ENCODE results near the gene B4GALNT3.
A peak's percentile ranks its signal among the peaks of the same experiment; 100 is the strongest.
"Not testable (repeated sequence)": the region's sequence is repeated elsewhere in the genome, so short reads cannot be mapped to it uniquely, and the experiment has no call there.

The B4GALNT3 gene

DNA sequence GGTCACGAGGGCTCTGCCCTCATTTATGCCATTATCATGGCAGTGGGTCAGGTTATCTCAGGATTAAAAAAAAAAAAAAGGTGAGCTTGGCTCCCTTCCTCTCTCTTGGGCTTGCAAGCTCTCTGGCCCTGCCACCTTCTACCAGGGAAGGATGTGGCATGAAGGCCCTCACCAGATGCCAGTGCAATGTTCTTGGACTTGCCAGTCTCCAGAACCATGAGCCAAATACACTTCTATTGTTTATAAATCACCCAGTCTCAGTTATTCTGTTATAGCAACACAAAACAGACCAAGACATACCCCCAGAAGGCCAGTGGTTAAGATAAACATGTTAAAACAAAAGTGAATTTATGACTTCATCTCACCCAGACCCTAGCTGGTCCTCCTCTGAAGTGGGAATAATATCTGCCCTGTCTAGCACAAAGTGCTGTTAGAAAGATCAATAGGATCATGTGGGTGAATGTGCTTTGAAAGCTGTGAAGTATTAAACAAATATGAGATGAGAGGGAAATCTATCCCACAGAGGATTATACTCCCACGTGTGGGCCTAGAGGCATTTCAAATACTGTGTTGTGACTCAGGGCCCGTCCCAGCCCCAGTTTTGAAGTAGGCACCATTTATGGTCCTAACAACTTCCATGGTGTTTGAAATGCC is 114.9 kb downstream of the B4GALNT3 start:
- TF ChIP-seq CTCF (conservative IDR thresholded peaks at IDR 0.05; ENCODE audit: low read depth, low read length) = no peak
- DNase-seq (ENCODE audit: low read depth) = no peak
- no peak overlapping the region for H3K4me3 ChIP-seq (ENCODE audit: low read length)

DNA sequence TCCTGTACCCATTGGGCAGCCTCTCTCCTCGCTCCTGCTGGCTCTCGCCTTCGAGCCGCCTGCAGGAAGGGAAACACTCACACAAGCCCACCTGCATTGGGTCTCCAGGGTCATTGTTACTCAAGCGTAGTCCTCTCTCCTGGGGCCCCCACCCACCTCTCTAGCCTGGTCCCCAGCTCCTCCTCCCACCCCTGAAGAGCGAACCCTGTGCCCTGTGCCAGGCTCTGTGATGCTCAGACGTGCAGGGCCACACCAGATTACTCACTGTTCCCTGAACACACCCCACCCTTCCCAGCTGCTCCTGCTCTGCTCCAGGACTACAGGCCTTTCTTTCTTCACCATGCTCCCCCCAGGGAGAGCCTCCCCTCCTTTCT is 115.4 kb downstream of the B4GALNT3 start:
- no peak for DNase-seq (ENCODE audit: low read depth)
- TF ChIP-seq CTCF (conservative IDR thresholded peaks at IDR 0.05; ENCODE audit: low read depth, low read length) = no peak
- no peak overlapping the region for H3K4me3 ChIP-seq (ENCODE audit: low read length)

DNA sequence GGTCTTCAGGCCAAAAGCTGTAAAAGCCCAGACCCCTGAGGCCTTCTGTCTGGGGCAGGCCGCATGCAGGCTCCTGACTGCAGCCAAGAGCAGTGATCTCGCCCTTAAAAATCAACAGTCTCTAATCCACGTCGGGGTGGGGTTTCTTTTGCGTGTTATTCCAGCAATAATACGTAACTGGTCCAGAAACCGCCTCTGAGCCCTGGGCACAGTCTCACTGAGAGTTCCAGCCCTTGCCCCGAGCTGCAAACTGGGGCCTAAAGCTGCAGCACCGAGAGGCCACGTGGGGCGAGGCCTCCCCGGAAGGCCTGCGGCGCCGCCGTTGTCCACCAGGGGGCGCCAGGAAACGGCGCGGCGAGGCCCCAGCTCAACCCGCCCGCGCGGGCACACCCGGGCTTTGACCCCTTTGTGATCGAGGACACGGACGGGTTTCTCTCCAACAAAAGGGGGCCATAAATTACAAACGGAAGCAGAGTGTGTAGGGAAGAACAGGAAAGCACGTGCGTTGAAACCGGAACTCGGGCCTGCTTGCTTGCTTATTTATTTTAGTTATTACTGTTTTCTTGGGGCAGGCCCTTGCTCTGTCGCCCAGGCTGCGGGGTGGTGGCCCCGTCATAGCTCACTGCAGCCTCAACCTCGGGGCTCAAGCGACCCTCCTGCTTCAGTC is 116.3 kb downstream of the B4GALNT3 start:
- H3K4me3 ChIP-seq (ENCODE audit: low read length) = no peak overlapping the region
- no peak for DNase-seq (ENCODE audit: low read depth)
- peak; percentile 85 for TF ChIP-seq CTCF (conservative IDR thresholded peaks at IDR 0.05; ENCODE audit: low read depth, low read length)

DNA sequence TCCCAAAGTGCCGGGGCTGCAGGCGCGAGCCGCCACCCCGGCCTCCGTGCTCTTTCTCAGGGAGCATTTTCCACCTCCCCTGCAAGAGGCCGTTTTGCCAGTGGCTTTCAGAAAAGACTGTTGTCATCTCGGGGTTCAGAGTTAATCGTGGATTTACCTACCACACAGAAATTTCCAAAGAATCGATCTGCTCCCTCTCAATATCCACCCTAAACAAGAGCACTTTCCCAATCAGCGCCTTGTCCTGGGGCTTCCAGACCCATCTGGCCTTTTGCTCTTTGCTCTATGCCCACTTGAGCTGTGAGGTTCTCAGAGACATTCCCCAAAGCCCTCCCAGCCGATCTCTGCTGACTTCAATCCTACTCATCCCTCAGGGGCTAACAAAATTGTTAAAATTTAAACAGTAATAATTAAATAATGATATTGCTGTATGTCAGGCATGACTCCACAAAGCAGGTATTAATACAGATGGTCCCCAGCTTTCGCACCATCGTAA is 116.9 kb downstream of the B4GALNT3 start:
- TF ChIP-seq CTCF (conservative IDR thresholded peaks at IDR 0.05; ENCODE audit: low read depth, low read length) = no peak
- no peak overlapping the region for H3K4me3 ChIP-seq (ENCODE audit: low read length)
- DNase-seq (ENCODE audit: low read depth) = no peak

DNA sequence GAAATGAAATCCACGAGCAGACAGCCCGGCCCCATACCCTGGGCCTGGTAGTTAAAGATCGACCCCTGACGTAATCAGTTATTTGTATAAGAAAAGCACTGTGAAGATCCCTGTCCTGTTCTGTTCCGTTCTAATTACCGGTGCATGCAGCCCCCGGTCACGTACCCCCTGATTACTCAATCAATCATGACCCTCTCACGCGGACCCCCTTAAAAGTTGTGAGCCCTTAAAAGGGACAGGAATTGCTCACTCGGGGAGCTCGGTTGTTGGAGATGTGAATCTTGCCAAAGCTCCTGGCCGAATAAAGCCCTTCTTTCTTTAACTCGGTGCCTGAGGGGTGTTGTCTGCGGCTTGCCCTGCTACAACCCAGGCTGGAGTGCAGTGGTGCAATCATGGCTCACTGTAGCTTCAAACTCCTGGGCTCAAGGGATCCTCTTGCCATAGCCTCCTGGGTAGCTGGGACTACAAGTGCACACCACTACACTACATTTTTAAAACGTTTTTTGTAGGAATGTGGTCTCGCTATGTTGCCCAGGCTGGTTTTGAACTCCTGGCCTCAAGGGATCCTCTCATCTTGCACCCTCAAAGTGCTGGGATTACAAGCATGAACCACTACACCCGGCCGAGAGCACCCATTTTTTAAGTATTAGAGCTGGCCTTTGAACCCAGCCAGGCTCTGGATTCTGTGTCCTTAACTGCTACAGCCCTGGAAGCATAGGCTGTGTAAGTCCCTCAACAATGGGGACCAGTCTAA is 118.4 kb downstream of the B4GALNT3 start:
- DNase-seq (ENCODE audit: low read depth); H3K4me3 ChIP-seq (ENCODE audit: low read length): not testable (repeated sequence)

GRCh38 chr12:578748-579419 is 119.1 kb downstream of the B4GALNT3 start:
- no peak for TF ChIP-seq CTCF (conservative IDR thresholded peaks at IDR 0.05; ENCODE audit: low read depth, low read length)
- no peak for DNase-seq (ENCODE audit: low read depth)
- no peak overlapping the region for H3K4me3 ChIP-seq (ENCODE audit: low read length)

GRCh38 chr12:579420-580110 is 119.8 kb downstream of the B4GALNT3 start:
- no peak overlapping the region for H3K4me3 ChIP-seq (ENCODE audit: low read length)
- DNase-seq (ENCODE audit: low read depth) = no peak

More at GRCh38 chr12:579420-580110, 119.8 kb downstream of the B4GALNT3 start:
- no peak for TF ChIP-seq CTCF (conservative IDR thresholded peaks at IDR 0.05; ENCODE audit: low read depth, low read length)

Measured in retinal pigment epithelial cell (primary cell).